ENCODE data around the gene POU6F2. TPM values are rescaled to one million over a fixed set of nuclear protein-coding genes. Genes with fewer than 3 reads are reported as not detected.

The POU6F2 gene
- total and polyA plus RNA-seq, 2 donors from 2014 or later = 0.47 TPM; not detected in 1

GRCh38 chr7:39158367-39158766 is 180.7 kb downstream of the POU6F2 start:
- intact Hi-C loops (cut with DNase I) = no loop called here
- no peak for TF ChIP-seq CTCF (IDR thresholded peaks at IDR 0.05; ENCODE audit: borderline replicate concordance, extremely low read depth, insufficient read depth)
- Histone ChIP-seq H3K4me1 (ENCODE audit: control insufficient read depth in 2 of 3, insufficient read depth in 2 of 3, low read depth in 1 of 3, low read length in 3 of 3) (no peaks in the 10 kb centered on the region), H3K36me3 (ENCODE audit: control insufficient read depth in 2 of 3, insufficient read depth in 3 of 3, low read length in 3 of 3) (no peaks in the 10 kb centered on the region), H3K27me3 (ENCODE audit: control insufficient read depth, insufficient read depth, low read length) (no peaks in the 10 kb centered on the region), H3K9me3 (ENCODE audit: control insufficient read depth in 2 of 3, insufficient read depth in 1 of 3, low read length in 3 of 3) (no peaks in the 10 kb centered on the region), H3K9ac (ENCODE audit: low read length in 3 of 3) (no peak overlapping the region), H3K4me3 (ENCODE audit: low read length in 3 of 3) (no peak overlapping the region), H3K27ac (ENCODE audit: low read depth in 2 of 2, low read length in 2 of 2) (no peak overlapping the region)
- DNase-seq (no peak), FAIRE-seq (no peak)

- FAIRE-seq (no peak), DNase-seq (no peak)
These were observed 184.2 kb downstream of the POU6F2 start for GRCh38 chr7:39161903-39162302.

GRCh38 chr7:39164887-39165286 is 187.2 kb downstream of the POU6F2 start:
- DNase-seq (no peak), FAIRE-seq (no peak)
- Histone ChIP-seq H3K27ac (ENCODE audit: low read depth in 2 of 2, low read length in 2 of 2) (no peak overlapping the region), H3K4me3 (ENCODE audit: low read length in 3 of 3) (no peak overlapping the region), H3K9me3 (ENCODE audit: control insufficient read depth in 2 of 3, insufficient read depth in 1 of 3, low read length in 3 of 3) (no peaks in the 10 kb centered on the region), H3K4me1 (ENCODE audit: control insufficient read depth in 2 of 3, insufficient read depth in 2 of 3, low read depth in 1 of 3, low read length in 3 of 3) (no peaks in the 10 kb centered on the region), H3K36me3 (ENCODE audit: control insufficient read depth in 2 of 3, insufficient read depth in 3 of 3, low read length in 3 of 3) (no peaks in the 10 kb centered on the region), H3K27me3 (ENCODE audit: control insufficient read depth, insufficient read depth, low read length) (no peaks in the 10 kb centered on the region), H3K9ac (ENCODE audit: low read length in 3 of 3) (no peak overlapping the region)
- intact Hi-C loops (cut with DNase I) = no loop called here
- TF ChIP-seq CTCF (IDR thresholded peaks at IDR 0.05; ENCODE audit: borderline replicate concordance, extremely low read depth, insufficient read depth) = no peak

More at GRCh38 chr7:39161903-39162302, 184.2 kb downstream of the POU6F2 start:
- intact Hi-C loops (cut with DNase I) = no loop called here
- Histone ChIP-seq H3K4me1 (ENCODE audit: control insufficient read depth in 2 of 3, insufficient read depth in 2 of 3, low read depth in 1 of 3, low read length in 3 of 3) (no peaks in the 10 kb centered on the region), H3K9me3 (ENCODE audit: control insufficient read depth in 2 of 3, insufficient read depth in 1 of 3, low read length in 3 of 3) (no peaks in the 10 kb centered on the region), H3K27ac (ENCODE audit: low read depth in 2 of 2, low read length in 2 of 2) (no peak overlapping the region), H3K27me3 (ENCODE audit: control insufficient read depth, insufficient read depth, low read length) (no peaks in the 10 kb centered on the region), H3K4me3 (ENCODE audit: low read length in 3 of 3) (no peak overlapping the region), H3K9ac (ENCODE audit: low read length in 3 of 3) (no peak overlapping the region), H3K36me3 (ENCODE audit: control insufficient read depth in 2 of 3, insufficient read depth in 3 of 3, low read length in 3 of 3) (no peaks in the 10 kb centered on the region)
- no peak for TF ChIP-seq CTCF (IDR thresholded peaks at IDR 0.05; ENCODE audit: borderline replicate concordance, extremely low read depth, insufficient read depth)

Data from kidney (tissue), 14 donors.